A673 (cell line): ENCODE results near the gene PMPCA. TPM values are rescaled to one million over a fixed set of nuclear protein-coding genes. Genes with fewer than 3 reads are reported as not detected.

Experiments
- BruUV-seq: library from RNA; stranded (reverse); fragments of 400-500 nt; replicated peaks from 2 replicates; lab custom pipeline; 2021; lab: Mats Ljungman, UMichigan
- CTCF ChIA-PET: fragments of 300-600 bp; sonication (Branson Sonifier 250); formaldehyde crosslinking; loops from one replicate; lab custom pipeline; 2022; ENCODE audit warnings: antibody characterized with exemption; lab: Charles Lee
- POLR2A ChIA-PET: fragments of 300-600 bp; sonication (Branson Sonifier 250); formaldehyde crosslinking; loops from one replicate; lab custom pipeline; 2022; ENCODE audit warnings: antibody characterized with exemption; ENCODE audit not compliant: low non-redundant PET; lab: Charles Lee
- DNase-seq: peaks from one replicate; pipeline ENCODE4 v3.0.0-alpha.2; 2015; ENCODE audit warnings: low spot score
- H3K27ac ChIP-seq: fragments of 200-600 bp; sonication (generic); 2 replicates; pipeline ENCODE4 v1.5.1; 2016; ENCODE audit warnings: mixed run types, low read depth, mild to moderate bottlenecking, mixed read lengths, antibody characterized with exemption, low read length; ENCODE audit not compliant: poor library complexity, severe bottlenecking
- H3K27me3 ChIP-seq: fragments of 200-600 bp; sonication (generic); replicated peaks from 2 replicates; pipeline ENCODE4 v1.6.1; 2017; ENCODE audit warnings: mixed run types, low read depth, mild to moderate bottlenecking, mixed read lengths, antibody characterized with exemption, low read length; ENCODE audit not compliant: insufficient read depth, poor library complexity
- H3K36me3 ChIP-seq: fragments of 200-600 bp; sonication (generic); 2 replicates; pipeline ENCODE4 v1.6.1; 2016; ENCODE audit warnings: mixed run types, mild to moderate bottlenecking, mixed read lengths, antibody characterized with exemption, low read length; ENCODE audit not compliant: insufficient read depth, poor library complexity, severe bottlenecking
- H3K4me1 ChIP-seq: fragments of 200-600 bp; sonication (generic); 2 replicates; pipeline ENCODE4 v1.6.1; 2017; ENCODE audit warnings: mixed run types, mild to moderate bottlenecking, mixed read lengths, antibody characterized with exemption, low read length; ENCODE audit not compliant: insufficient read depth, poor library complexity, severe bottlenecking
- H3K4me3 ChIP-seq: fragments of 200-600 bp; sonication (generic); 2 replicates; pipeline ENCODE4 v1.5.1; 2016; ENCODE audit warnings: low read depth, mixed run types, mild to moderate bottlenecking, mixed read lengths, low read length; ENCODE audit not compliant: poor library complexity, severe bottlenecking
- H3K9me3 ChIP-seq: fragments of 200-600 bp; sonication (generic); 2 replicates; pipeline ENCODE4 v1.6.1; 2016; ENCODE audit warnings: mixed run types, low read depth, mild to moderate bottlenecking, mixed read lengths, antibody characterized with exemption, low read length; ENCODE audit not compliant: poor library complexity, severe bottlenecking
- CTCF ChIP-seq: fragments of 300-800, 200-600 bp; sonication (generic); conservative IDR thresholded peaks from 2 replicates; pipeline ENCODE4 v1.5.1; 2017; ENCODE audit warnings: low read depth, mild to moderate bottlenecking, antibody characterized with exemption, low read length, moderate library complexity, mixed read lengths
- EZH2 ChIP-seq: fragments of 200-600 bp; sonication (generic); IDR thresholded peaks from 2 replicates; pipeline ENCODE4 v1.6.1; 2017; ENCODE audit warnings: borderline replicate concordance, low read depth, mild to moderate bottlenecking, mixed read lengths, antibody characterized with exemption, low read length; ENCODE audit not compliant: poor library complexity, severe bottlenecking
- intact Hi-C: fragments of 100-400 bp; cut with micrococcal nuclease; formaldehyde crosslinking; loops from one replicate; pipeline ENCODE4 v1.10.0; 2022; ENCODE audit not compliant: unreplicated experiment
- total RNA-seq: library from RNA; stranded (reverse); gene quantifications from 2 replicates; pipeline ENCODE4 v1.2.3, GENCODE V29; 2021

The PMPCA gene
- total RNA-seq, 1 experiment from 2014 or later: 94.8 TPM

- POLR2A ChIA-PET: no interaction called here
- DNase-seq: no peak
- no peaks in the 10 kb centered on the region for H3K9me3 ChIP-seq
- H3K27ac ChIP-seq: no peak overlapping the region
- BruUV-seq: no TSS peak
- H3K27me3 ChIP-seq: no peaks in the 10 kb centered on the region
- no peaks in the 10 kb centered on the region for H3K36me3 ChIP-seq
- intact Hi-C loops: no loop called here
- CTCF ChIA-PET: no interaction called here
- no peak for TF ChIP-seq EZH2
- TF ChIP-seq CTCF: no peak
- peaks cover 5% of the 10 kb centered on the region for H3K4me1 ChIP-seq
- no peak overlapping the region for H3K4me3 ChIP-seq
Observed at GRCh38 chr9:136361754-136362449, 48.6 kb upstream of the PMPCA start.

GRCh38 chr9:136362450-136362784 is 48.0 kb upstream of the PMPCA start:
- intact Hi-C loops: no loop called here
- ChIA-PET POLR2A (interaction anchor here (0.5 to 0.6 kb wide), 3 partner anchors 159 to 1005 kb away, joined by 3 to 4 read pairs (median 4); no protein-coding TSS in a partner anchor), CTCF (interaction anchor here (0.6 to 1.3 kb wide), 2 partner anchors 45 to 50 kb away, joined by 3 read pairs; no protein-coding TSS in a partner anchor)
- BruUV-seq: no TSS peak
- H3K36me3 ChIP-seq: no peaks in the 10 kb centered on the region
- TF ChIP-seq CTCF (no peak), EZH2 (no peak)
- no peak for DNase-seq
- no peaks in the 10 kb centered on the region for H3K27me3 ChIP-seq
- H3K4me1 ChIP-seq: peaks cover 5% of the 10 kb centered on the region
- H3K27ac ChIP-seq: no peak overlapping the region
- no peak overlapping the region for H3K4me3 ChIP-seq
- no peaks in the 10 kb centered on the region for H3K9me3 ChIP-seq

- Histone ChIP-seq H3K4me1 (peaks cover 5% of the 10 kb centered on the region), H3K27ac (peak within 1 kb of the TSS; percentile 94)
- TSS peak; percentile 45 for BruUV-seq
Observed at GRCh38 chr9:136363106-136363948, 47.1 kb upstream of the PMPCA start, which contains the start of gene DNLZ. DNLZ (minus strand) TSS chr9:136363744; CDS start chr9:136363714, 30 bp downstream.

More at GRCh38 chr9:136363106-136363948, 47.1 kb upstream of the PMPCA start, which contains the start of gene DNLZ:
- H3K4me3 ChIP-seq: peak within 1 kb of the TSS; percentile 97
- ChIA-PET CTCF (interaction anchor here (0.5 to 1.3 kb wide), 4 partner anchors 45 to 760 kb away, joined by 3 to 5 read pairs (median 3); no protein-coding TSS in a partner anchor), POLR2A (interaction anchor here (0.5 to 0.7 kb wide), 4 partner anchors 158 to 1006 kb away, joined by 3 to 4 read pairs (median 4); no protein-coding TSS in a partner anchor)
- no peaks in the 10 kb centered on the region for H3K27me3 ChIP-seq
- DNase-seq: peak; percentile 96
- TF ChIP-seq CTCF: peak; percentile 81
- no peak for TF ChIP-seq EZH2
- H3K36me3 ChIP-seq: no peaks in the 10 kb centered on the region
- no peaks in the 10 kb centered on the region for H3K9me3 ChIP-seq
- intact Hi-C loops: no loop called here
